Measurements from ENCODE around the gene MACROH2A1. TPM values are rescaled to one million over a fixed set of nuclear protein-coding genes. Genes with fewer than 3 reads are reported as not detected.

The MACROH2A1 gene
- total and polyA plus RNA-seq, 2 of the 4 experiments (the other 2 are of a cell fraction) = 122 to 126 TPM

- TF ChIP-seq, protein P1, sequence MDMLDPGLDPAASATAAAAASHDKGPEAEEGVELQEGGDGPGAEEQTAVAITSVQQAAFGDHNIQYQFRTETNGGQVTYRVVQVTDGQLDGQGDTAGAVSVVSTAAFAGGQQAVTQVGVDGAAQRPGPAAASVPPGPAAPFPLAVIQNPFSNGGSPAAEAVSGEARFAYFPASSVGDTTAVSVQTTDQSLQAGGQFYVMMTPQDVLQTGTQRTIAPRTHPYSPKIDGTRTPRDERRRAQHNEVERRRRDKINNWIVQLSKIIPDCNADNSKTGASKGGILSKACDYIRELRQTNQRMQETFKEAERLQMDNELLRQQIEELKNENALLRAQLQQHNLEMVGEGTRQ (IDR thresholded peaks at IDR 0.05; ENCODE audit: low read depth, low read length) = no peak
- TF ChIP-seq CHD1 (IDR thresholded peaks at IDR 0.05; ENCODE audit: low read depth, low read length) (no peak), POLR2A (IDR thresholded peaks at IDR 0.05; ENCODE audit: low read depth, low read length) (no peak), FOS (IDR thresholded peaks at IDR 0.05; ENCODE audit: low read depth, low read length) (no peak), NFE2L2 (IDR thresholded peaks at IDR 0.05; ENCODE audit: low read depth, low read length) (no peak), MAFK (IDR thresholded peaks at IDR 0.05; ENCODE audit: low read depth, low read length) (no peak), RFX5 (IDR thresholded peaks at IDR 0.05; ENCODE audit: low read depth, low read length) (no peak), RAD21 (IDR thresholded peaks at IDR 0.05; ENCODE audit: low read length) (no peak), CTCF (conservative IDR thresholded peaks at IDR 0.05; ENCODE audit: low read depth, low read length) (no peak), RCOR1 (IDR thresholded peaks at IDR 0.05; ENCODE audit: insufficient replicate concordance, low read length) (no peak), SMC3 (IDR thresholded peaks at IDR 0.05; ENCODE audit: low read depth, low read length) (no peak), BHLHE40 (IDR thresholded peaks at IDR 0.05; ENCODE audit: low read depth, low read length) (no peak), MXI1 (IDR thresholded peaks at IDR 0.05; ENCODE audit: borderline replicate concordance, low read depth, low read length) (no peak)
- TF ChIP-seq, protein P2, sequence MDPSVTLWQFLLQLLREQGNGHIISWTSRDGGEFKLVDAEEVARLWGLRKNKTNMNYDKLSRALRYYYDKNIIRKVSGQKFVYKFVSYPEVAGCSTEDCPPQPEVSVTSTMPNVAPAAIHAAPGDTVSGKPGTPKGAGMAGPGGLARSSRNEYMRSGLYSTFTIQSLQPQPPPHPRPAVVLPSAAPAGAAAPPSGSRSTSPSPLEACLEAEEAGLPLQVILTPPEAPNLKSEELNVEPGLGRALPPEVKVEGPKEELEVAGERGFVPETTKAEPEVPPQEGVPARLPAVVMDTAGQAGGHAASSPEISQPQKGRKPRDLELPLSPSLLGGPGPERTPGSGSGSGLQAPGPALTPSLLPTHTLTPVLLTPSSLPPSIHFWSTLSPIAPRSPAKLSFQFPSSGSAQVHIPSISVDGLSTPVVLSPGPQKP (IDR thresholded peaks at IDR 0.05; ENCODE audit: borderline replicate concordance, low read depth, low read length) = no peak
- POLR2A ChIA-PET (ENCODE audit: unreplicated experiment) = no interaction called here
- Histone ChIP-seq H4K5ac (ENCODE audit: low read depth, low read length) (no peak overlapping the region), H3K4me1 (ENCODE audit: control insufficient read depth, insufficient read depth, low read length) (peaks cover 38% of the 10 kb centered on the region), H4K8ac (ENCODE audit: low read depth in 2 of 2, low read length in 2 of 2) (no peak overlapping the region), H3K79me1 (ENCODE audit: low read depth in 1 of 2, low read length in 2 of 2) (peaks cover 0 to 13% of the 10 kb centered on the region in 2 experiments; a peak in 2 of 4 replicates), H2BK15ac (ENCODE audit: low read depth, low read length) (peak overlapping the region; percentile 81; the same call in 2 of the 3 replicates), H3K14ac (replicated peaks; ENCODE audit: low read depth, low read length) (peak overlapping the region; percentile 97; the same call in 1 of the 2 replicates), H3K18ac (ENCODE audit: low read depth, low read length) (0 out of 2 replicates have a peak overlapping the region, but pooled peaks have one; percentile 22), H3K4me3 (ENCODE audit: insufficient read depth, low read depth, low read length) (no peak overlapping the region), H4K91ac (ENCODE audit: insufficient read depth, low read depth, low read length) (peak overlapping the region; percentile 98), H3K4ac (ENCODE audit: low read depth, low read length) (peak overlapping the region; percentile 94), H4K20me1 (ENCODE audit: insufficient read depth, low read length) (no peaks in the 10 kb centered on the region), H2AK9ac (replicated peaks; ENCODE audit: low read depth, low read length, poor library complexity) (no peak overlapping the region), H3K9me3 (ENCODE audit: control insufficient read depth, insufficient read depth, low read length) (no peaks in the 10 kb centered on the region), H3K9me1 (ENCODE audit: insufficient read depth, low read length) (peaks cover 43% of the 10 kb centered on the region), H3K23ac (ENCODE audit: low read depth, low read length) (no peak overlapping the region), H3K36me3 (ENCODE audit: control insufficient read depth, insufficient read depth, low read length) (no peaks in the 10 kb centered on the region), H2BK20ac (ENCODE audit: low read depth, low read length) (peak overlapping the region; percentile 96), H2BK120ac (ENCODE audit: low read depth, low read length) (peak overlapping the region; percentile 98), H3K27ac (ENCODE audit: insufficient read depth, low read length) (no peak overlapping the region), H2BK5ac (ENCODE audit: low read depth, low read length, poor library complexity, severe bottlenecking) (peak overlapping the region; percentile 33), H3K4me2 (ENCODE audit: low read depth, low read length) (no peak overlapping the region), H3K27me3 (ENCODE audit: control insufficient read depth, insufficient read depth, low read length) (no peaks in the 10 kb centered on the region), H2AK5ac (ENCODE audit: low read depth, low read length) (peak overlapping the region; percentile 99; the same call in 1 of the 2 replicates), H3K9ac (ENCODE audit: low read depth, low read length) (no peak overlapping the region), H3K56ac (ENCODE audit: extremely low read depth, insufficient read depth, low read length) (no peak overlapping the region), H2AFZ (replicated peaks; ENCODE audit: low read length, poor library complexity) (no peak overlapping the region)
- ATAC-seq (ENCODE audit: low read depth) = no peak
- 100% methylated on average over 1 of the region's 9 CpGs; no CpG with 5 or more reads in 1 of the 2 experiments for WGBS, 2 experiments (ENCODE audit: extremely low coverage in 2 of 2, insufficient read length in 1 of 2)
- in situ Hi-C loops (cut with MboI; ENCODE audit: low sequenced_read_pairs) = no loop called here
- CTCF ChIA-PET = no interaction called here
- dilution Hi-C loops (cut with HindIII; ENCODE audit: low sequenced_read_pairs, unreplicated experiment) = no loop called here
- intact Hi-C loops (cut with micrococcal nuclease) = no loop called here
- no peak for DNase-seq
- BruUV-seq (replicated peaks) = no TSS peak
Observed at GRCh38 chr5:135306557-135306956, 92.5 kb downstream of the MACROH2A1 start.

All from IMR-90 (cell line).